Small intestine (tissue), 7 donors: ENCODE measurements around the gene MAMLD1. TPM values are rescaled to one million over a fixed set of nuclear protein-coding genes. Genes with fewer than 3 reads are reported as not detected.
A peak's percentile ranks its signal among the peaks of the same experiment; 100 is the strongest.

Experiments
- DNase-seq, 2 donors: peaks; one replicate each; pipeline versions ENCODE4 v3.0.0 to v3.0.0-alpha.2; 2013
- FAIRE-seq: peaks from 2 replicates; lab custom pipeline; 2012; peaks lifted over from hg19 to GRCh38; lab: Jason Lieb, UNC
- H3K27ac ChIP-seq, 3 donors: one replicate each; pipeline ENCODE4 v1.5.1; 2013; ENCODE audit warnings: low read length in 2 of 3, mild to moderate bottlenecking in 2 of 3, control low read depth in 1 of 3, inconsistent platforms in 1 of 3, low read depth in 1 of 3, moderate library complexity in 1 of 3
- H3K27me3 ChIP-seq, 3 donors: one replicate each; pipeline ENCODE4 v1.6.1; 2013; ENCODE audit warnings: low read length in 3 of 3, inconsistent platforms in 1 of 3; ENCODE audit not compliant: control insufficient read depth in 3 of 3, insufficient read depth in 3 of 3
- H3K36me3 ChIP-seq, 3 donors: one replicate each; pipeline ENCODE4 v1.6.1; 2013; ENCODE audit warnings: low read length in 3 of 3, inconsistent platforms in 1 of 3, low read depth in 1 of 3, mild to moderate bottlenecking in 1 of 3, moderate library complexity in 1 of 3; ENCODE audit not compliant: control insufficient read depth in 3 of 3, insufficient read depth in 2 of 3
- H3K4me1 ChIP-seq, 3 donors: one replicate each; pipeline ENCODE4 v1.6.1; 2013; ENCODE audit warnings: low read length in 2 of 3, inconsistent platforms in 1 of 3, low read depth in 1 of 3, mild to moderate bottlenecking in 1 of 3, moderate library complexity in 1 of 3; ENCODE audit not compliant: control insufficient read depth in 3 of 3, insufficient read depth in 2 of 3
- H3K4me3 ChIP-seq, 3 donors: one replicate each; pipeline ENCODE4 v1.5.1; 2013; ENCODE audit warnings: low read length in 3 of 3, control low read depth in 1 of 3, inconsistent platforms in 1 of 3, low read depth in 1 of 3, mild to moderate bottlenecking in 1 of 3, moderate library complexity in 1 of 3
- H3K9me3 ChIP-seq, 2 donors: one replicate each; pipeline ENCODE4 v1.6.1; 2013; ENCODE audit warnings: low read depth in 1 of 2, low read length in 1 of 2; ENCODE audit not compliant: control insufficient read depth in 2 of 2, insufficient read depth in 1 of 2
- WGBS, 3 donors: extraction: QIAGEN DNeasy Blood & Tissue Kit; methylation state at CpG; one replicate each; pipeline ENCODE4 v1.1.7; 2013; 5-methylcytosine and 5-hydroxymethylcytosine counted together
- polyA plus RNA-seq, 4 donors: library from polyadenylated mRNA; stranded (reverse) in 3 of 4; unstranded in 1 of 4; fragments of 200-250 nt in 3 of 4; fragments of 120-200 nt in 1 of 4; gene quantifications; one replicate each; pipeline versions ENCODE4 v1.2.1 to v1.2.3, GENCODE V29; 2013
- donor health status: healthy with polysubstance abuse.
- donor health status: control.
- donor health status: control.
- donor health status: Bipolar disorder and iron deficiency.
- donor health status: healthy.

The MAMLD1 gene
- polyA plus RNA-seq, 4 donors: 0.81 to 2.2 (median 1.4) TPM; not detected in 1

DNA sequence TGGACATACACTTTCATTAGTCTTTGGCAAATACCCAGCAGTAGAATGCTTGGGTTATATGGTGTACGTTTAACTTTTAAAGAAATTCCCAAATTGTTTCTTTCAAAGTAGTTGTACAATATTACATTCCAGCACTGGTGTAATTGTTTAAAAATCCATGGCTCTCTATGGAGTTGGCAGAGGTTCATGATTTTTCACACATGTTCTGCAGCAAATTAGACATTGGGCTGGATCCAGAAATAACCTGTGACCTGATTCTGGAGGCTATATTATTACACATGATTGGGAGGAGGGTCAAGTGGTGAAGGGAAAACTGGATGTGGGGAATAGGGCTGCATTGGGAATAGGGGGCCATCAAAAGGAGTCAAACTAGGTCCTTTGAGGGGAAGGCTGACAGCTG, 41.9 kb downstream of the MAMLD1 start:
- DNase-seq: no peak
- Histone ChIP-seq H3K9me3 (no peaks in the 10 kb centered on the region), H3K27ac (no peak overlapping the region), H3K4me3 (no peak overlapping the region), H3K36me3 (no peaks in the 10 kb centered on the region), H3K4me1 (no peaks in the 10 kb centered on the region), H3K27me3 (no peaks in the 10 kb centered on the region)
- WGBS, 3 donors: 48 to 63% (median 53%) methylated on average over 1 of the region's 1 CpG
- no peak for FAIRE-seq

DNA sequence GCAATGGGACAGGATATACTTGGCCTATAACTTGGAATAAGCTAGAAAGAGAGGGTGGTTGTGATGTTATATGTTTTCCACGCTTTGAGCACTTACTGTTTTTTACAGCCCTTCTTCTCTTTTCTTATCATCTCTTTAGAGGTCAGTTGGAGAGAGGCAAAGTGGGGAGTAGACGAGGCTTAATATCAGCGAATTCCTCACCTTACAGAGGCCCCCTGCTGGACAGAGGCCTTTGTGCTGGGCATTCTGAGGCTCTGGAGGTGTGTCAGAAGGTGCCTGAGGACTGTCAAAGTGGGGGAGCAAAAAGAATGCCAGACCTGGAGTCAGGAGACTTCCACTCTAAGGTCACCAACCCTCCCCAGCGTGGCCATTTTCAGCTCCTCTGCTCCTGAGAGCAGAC, 42.5 kb downstream of the MAMLD1 start:
- DNase-seq: peak; percentile 2 to 6

DNA sequence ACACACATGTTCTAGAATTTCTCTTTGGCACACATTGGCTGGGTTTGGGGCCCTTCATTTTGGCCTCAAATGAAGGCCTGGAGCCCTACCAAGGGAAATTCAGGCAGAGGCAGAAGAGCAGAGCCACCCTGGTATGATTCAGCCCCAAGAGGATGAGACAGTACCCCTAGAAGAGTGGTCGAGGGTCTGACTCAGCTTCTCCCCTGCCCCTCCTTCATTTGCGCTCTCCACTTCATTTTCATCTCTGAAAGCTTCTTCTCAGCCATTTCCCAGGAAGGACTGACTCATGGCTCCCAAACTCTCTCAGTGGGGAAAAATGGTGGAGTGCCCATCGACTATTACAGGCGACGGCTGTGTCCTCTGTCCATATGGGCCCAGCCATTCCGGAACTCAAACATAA, 43.5 kb downstream of the MAMLD1 start:
- Histone ChIP-seq H3K4me1 (no peaks in the 10 kb centered on the region), H3K36me3 (no peaks in the 10 kb centered on the region), H3K9me3 (no peaks in the 10 kb centered on the region), H3K27me3 (no peaks in the 10 kb centered on the region), H3K4me3 (no peak overlapping the region), H3K27ac (no peak overlapping the region)
- DNase-seq: no peak
- 72 to 88% (median 86%) methylated on average over 6 of the region's 6 CpGs for WGBS, 3 donors
- no peak for FAIRE-seq

More for the DNA sequence above, 42.5 kb downstream of the MAMLD1 start:
- H3K36me3 ChIP-seq: no peaks in the 10 kb centered on the region
- no peaks in the 10 kb centered on the region for H3K9me3 ChIP-seq
- 45 to 86% (median 48%) methylated on average over 4 of the region's 4 CpGs for WGBS, 3 donors
- no peak overlapping the region for H3K4me3 ChIP-seq
- H3K4me1 ChIP-seq: no peaks in the 10 kb centered on the region
- no peak overlapping the region for H3K27ac ChIP-seq
- no peak for FAIRE-seq
- H3K27me3 ChIP-seq: no peaks in the 10 kb centered on the region

GRCh38 chrX:150408007-150408406, 44.9 kb downstream of the MAMLD1 start:
- no peaks in the 10 kb centered on the region for H3K4me1 ChIP-seq
- H3K4me3 ChIP-seq: no peak overlapping the region
- no peak overlapping the region for H3K27ac ChIP-seq
- no peaks in the 10 kb centered on the region for H3K9me3 ChIP-seq
- DNase-seq (no peak), FAIRE-seq (no peak)
- no peaks in the 10 kb centered on the region for H3K36me3 ChIP-seq
- WGBS, 3 donors: 47 to 77% (median 62%) methylated on average over 5 of the region's 5 CpGs
- H3K27me3 ChIP-seq: no peaks in the 10 kb centered on the region

- no peak for DNase-seq
Observed at GRCh38 chrX:150408561-150408960, 45.4 kb downstream of the MAMLD1 start.

GRCh38 chrX:150409486-150409885, 46.4 kb downstream of the MAMLD1 start:
- no peak for FAIRE-seq
- Histone ChIP-seq H3K27ac (no peak overlapping the region), H3K9me3 (no peaks in the 10 kb centered on the region), H3K36me3 (no peaks in the 10 kb centered on the region), H3K27me3 (no peaks in the 10 kb centered on the region), H3K4me3 (no peak overlapping the region), H3K4me1 (no peaks in the 10 kb centered on the region)
- no peak for DNase-seq
- WGBS, 3 donors: 78 to 89% (median 83%) methylated on average over 3 of the region's 3 CpGs

More at GRCh38 chrX:150408561-150408960, 45.4 kb downstream of the MAMLD1 start:
- Histone ChIP-seq H3K36me3 (no peaks in the 10 kb centered on the region), H3K27me3 (no peaks in the 10 kb centered on the region), H3K27ac (no peak overlapping the region), H3K4me1 (no peaks in the 10 kb centered on the region), H3K4me3 (no peak overlapping the region), H3K9me3 (no peaks in the 10 kb centered on the region)
- 58 to 100% (median 82%) methylated on average over 2 of the region's 2 CpGs for WGBS, 3 donors
- FAIRE-seq: no peak

DNA sequence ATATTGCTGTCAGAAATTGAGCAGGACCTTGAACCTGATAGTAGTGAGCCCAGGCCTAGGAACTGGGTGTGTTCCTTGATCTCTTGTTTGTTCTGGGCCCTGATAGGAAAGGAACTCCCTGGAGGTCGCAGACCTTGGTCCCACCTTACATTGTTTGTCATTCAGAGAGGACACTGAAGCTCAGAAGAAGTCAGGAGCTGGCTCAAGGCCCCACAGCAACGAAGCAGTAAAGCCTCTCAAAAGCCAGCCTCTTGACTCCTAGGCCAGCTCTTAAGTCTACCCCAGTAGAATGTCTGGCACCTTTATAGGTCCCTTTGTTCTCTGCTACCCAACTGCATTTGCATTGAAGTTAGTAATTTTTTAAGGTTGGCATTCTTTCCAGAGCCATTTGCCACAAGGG, 46.8 kb downstream of the MAMLD1 start:
- no peak for FAIRE-seq
- 4 to 40% (median 28%) methylated on average over 2 of the region's 2 CpGs for WGBS, 3 donors
- no peak overlapping the region for H3K4me3 ChIP-seq
- peak; percentile 2 to 5 for DNase-seq
- H3K27me3 ChIP-seq: no peaks in the 10 kb centered on the region
- no peaks in the 10 kb centered on the region for H3K9me3 ChIP-seq
- H3K4me1 ChIP-seq: no peaks in the 10 kb centered on the region
- H3K36me3 ChIP-seq: no peaks in the 10 kb centered on the region
- no peak overlapping the region for H3K27ac ChIP-seq

DNA sequence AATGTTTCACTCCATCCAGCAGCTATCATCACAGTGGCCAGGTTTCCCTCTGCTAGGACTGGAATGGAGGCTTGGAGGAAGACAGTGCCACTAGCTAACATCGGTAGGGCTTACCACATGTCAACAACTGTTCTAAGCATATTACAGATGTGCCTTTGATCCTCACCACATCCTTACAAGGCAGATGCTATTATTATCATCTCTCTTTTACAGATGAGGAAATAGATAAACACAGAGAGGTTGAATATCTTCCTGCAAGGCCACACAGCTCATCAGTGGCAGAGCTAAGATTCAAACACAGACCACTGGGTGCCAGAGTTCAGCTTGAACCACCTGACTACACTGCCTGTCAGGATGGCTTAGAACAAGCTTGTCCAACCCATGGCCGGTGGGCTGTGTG, 47.4 kb downstream of the MAMLD1 start:
- Histone ChIP-seq H3K36me3 (no peaks in the 10 kb centered on the region), H3K27me3 (no peaks in the 10 kb centered on the region), H3K4me1 (no peaks in the 10 kb centered on the region), H3K4me3 (no peak overlapping the region), H3K27ac (no peak overlapping the region), H3K9me3 (no peaks in the 10 kb centered on the region)
- FAIRE-seq: no peak
- peak in 1 of 2 donors; percentile 1 for DNase-seq
- WGBS, 3 donors: 55 to 86% (median 55%) methylated on average over 2 of the region's 2 CpGs

DNA sequence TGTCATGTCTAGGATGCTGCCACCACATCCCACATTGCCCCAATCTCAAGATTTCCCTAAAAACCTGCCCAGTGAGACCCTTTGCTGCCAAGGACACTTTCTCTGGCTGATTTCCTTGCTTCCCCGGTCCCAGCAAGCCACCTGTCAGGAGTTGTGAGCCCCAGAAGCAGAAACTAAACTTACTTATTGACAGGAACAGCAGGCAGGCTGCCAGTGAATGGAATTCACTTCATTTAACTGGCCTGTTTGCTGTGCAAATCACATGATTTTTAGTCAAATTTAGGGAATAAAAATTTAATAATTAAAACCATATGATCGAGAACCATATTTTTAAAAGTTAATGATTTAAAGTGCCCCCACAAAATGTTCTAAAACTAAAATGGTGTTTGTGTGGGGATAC, 48.5 kb downstream of the MAMLD1 start:
- 74 to 76% (median 75%) methylated on average over 2 of the region's 2 CpGs for WGBS, 3 donors
- Histone ChIP-seq H3K36me3 (no peaks in the 10 kb centered on the region), H3K4me1 (no peaks in the 10 kb centered on the region), H3K9me3 (no peaks in the 10 kb centered on the region), H3K27ac (no peak overlapping the region), H3K27me3 (no peaks in the 10 kb centered on the region), H3K4me3 (no peak overlapping the region)
- DNase-seq: no peak
- no peak for FAIRE-seq
